AG09319 (cell line): ENCODE measurements around the gene AK2.

Experiments
- DNase-seq: peaks from one replicate; pipeline ENCODE4 v3.0.0-alpha.2; 2010; ENCODE audit warnings: low read depth; ENCODE audit errors: extremely low read depth
- CTCF ChIP-seq: IDR thresholded peaks from 2 replicates; pipeline ENCODE4 v1.5.1; 2011; ENCODE audit warnings: low read depth, mild to moderate bottlenecking, inconsistent platforms, low read length, moderate library complexity

Gene AK2

GRCh38 chr1:32985226-32985625, 51.5 kb downstream of the AK2 start:
- no peak for DNase-seq
- no peak for TF ChIP-seq CTCF

GRCh38 chr1:32984455-32985171, 52.1 kb downstream of the AK2 start:
- TF ChIP-seq CTCF, result no peak
- DNase-seq, result no peak

- DNase-seq, result no peak
- TF ChIP-seq CTCF, result no peak
Observed at GRCh38 chr1:32984090-32984454, 52.6 kb downstream of the AK2 start.

GRCh38 chr1:32983020-32983419, 53.7 kb downstream of the AK2 start:
- DNase-seq, result no peak
- no peak for TF ChIP-seq CTCF

GRCh38 chr1:32981003-32981901, 55.4 kb downstream of the AK2 start:
- no peak for DNase-seq
- no peak for TF ChIP-seq CTCF

GRCh38 chr1:32980080-32980479, 56.6 kb downstream of the AK2 start:
- DNase-seq, result no peak
- TF ChIP-seq CTCF, result no peak

GRCh38 chr1:32978854-32979253, 57.8 kb downstream of the AK2 start:
- DNase-seq, result no peak

More at GRCh38 chr1:32978854-32979253, 57.8 kb downstream of the AK2 start:
- no peak for TF ChIP-seq CTCF
